Smooth muscle cell (in vitro differentiated cells): ENCODE results near the gene PGAP2. TPM values are rescaled to one million over a fixed set of nuclear protein-coding genes. Genes with fewer than 3 reads are reported as not detected.
"Not testable (repeated sequence)": the region's sequence is repeated elsewhere in the genome, so short reads cannot be mapped to it uniquely, and the experiment has no call there.

Experiments
- DNase-seq: peaks from one replicate; lab custom pipeline; 2025; ENCODE audit not compliant: unreplicated experiment; lab: John Stamatoyannopoulos, UW
- H2AFZ ChIP-seq: fragments of 200-600 bp; sonication (generic); 2 replicates; pipeline ENCODE4 v1.6.0; 2016; ENCODE audit warnings: antibody characterized with exemption, low read depth, mild to moderate bottlenecking
- H3F3A ChIP-seq: fragments of 200-600 bp; sonication (generic); 2 replicates; pipeline ENCODE4 v1.6.0; 2017; ENCODE audit warnings: antibody characterized with exemption, low read depth
- H3K27ac ChIP-seq: fragments of 200-600 bp; sonication (generic); 2 replicates; pipeline ENCODE4 v1.5.1; 2016; ENCODE audit warnings: low read depth, mild to moderate bottlenecking
- H3K27me3 ChIP-seq: fragments of 200-600 bp; sonication (generic); 2 replicates; pipeline ENCODE4 v1.6.1; 2016; ENCODE audit warnings: low read depth, mild to moderate bottlenecking
- H3K36me3 ChIP-seq: fragments of 200-600 bp; sonication (generic); 2 replicates; pipeline ENCODE4 v1.5.1; 2016; ENCODE audit warnings: low read depth
- H3K4me1 ChIP-seq: fragments of 200-600 bp; sonication (generic); 2 replicates; pipeline ENCODE4 v1.5.1; 2016; ENCODE audit warnings: low read depth
- H3K4me2 ChIP-seq: fragments of 200-600 bp; sonication (generic); 2 replicates; pipeline ENCODE4 v1.6.0; 2016; ENCODE audit warnings: mild to moderate bottlenecking
- H3K4me3 ChIP-seq: fragments of 200-600 bp; sonication (generic); 2 replicates; pipeline ENCODE4 v1.5.1; 2016; ENCODE audit warnings: mild to moderate bottlenecking
- H3K79me2 ChIP-seq: fragments of 200-600 bp; sonication (generic); 2 replicates; pipeline ENCODE4 v1.6.0; 2016; ENCODE audit warnings: low read depth, mild to moderate bottlenecking
- H3K9ac ChIP-seq: fragments of 200-600 bp; sonication (generic); 2 replicates; pipeline ENCODE4 v1.6.0; 2016; ENCODE audit warnings: low read depth
- H3K9me3 ChIP-seq: fragments of 200-600 bp; sonication (generic); replicated peaks from 2 replicates; pipeline ENCODE4 v1.5.1; 2016; ENCODE audit warnings: low read depth
- H4K20me1 ChIP-seq: fragments of 200-600 bp; sonication (generic); 2 replicates; pipeline ENCODE4 v1.6.0; 2016; ENCODE audit warnings: low read depth
- CTCF ChIP-seq: fragments of 200-600 bp; sonication (generic); IDR thresholded peaks from 2 replicates; pipeline ENCODE4 v1.5.1; 2017; ENCODE audit warnings: borderline replicate concordance, mild to moderate bottlenecking, antibody characterized with exemption; ENCODE audit not compliant: insufficient read depth, poor library complexity, severe bottlenecking
- WGBS: methylation state at CpG from one replicate; pipeline ENCODE4 v1.1.7; 2016; ENCODE audit warnings: low lambda C conversion rate; 5-methylcytosine and 5-hydroxymethylcytosine counted together
- polyA plus RNA-seq: library from polyadenylated mRNA; unstranded; fragments of >200 nt; fragmentation: Nextera tagmentation; extraction: Ambion mirVana; gene quantifications from 2 replicates; pipeline ENCODE4 v1.2.1, GENCODE V29; 2016
- total RNA-seq: library from RNA; depleted of rRNA; stranded (reverse); fragments of >200 nt; gene quantifications from 2 replicates; pipeline ENCODE4 v1.2.3, GENCODE V29; 2014

PGAP2 gene
- total and polyA plus RNA-seq, 2 experiments from 2014 or later, result 8.7 to 10.9 TPM

DNA sequence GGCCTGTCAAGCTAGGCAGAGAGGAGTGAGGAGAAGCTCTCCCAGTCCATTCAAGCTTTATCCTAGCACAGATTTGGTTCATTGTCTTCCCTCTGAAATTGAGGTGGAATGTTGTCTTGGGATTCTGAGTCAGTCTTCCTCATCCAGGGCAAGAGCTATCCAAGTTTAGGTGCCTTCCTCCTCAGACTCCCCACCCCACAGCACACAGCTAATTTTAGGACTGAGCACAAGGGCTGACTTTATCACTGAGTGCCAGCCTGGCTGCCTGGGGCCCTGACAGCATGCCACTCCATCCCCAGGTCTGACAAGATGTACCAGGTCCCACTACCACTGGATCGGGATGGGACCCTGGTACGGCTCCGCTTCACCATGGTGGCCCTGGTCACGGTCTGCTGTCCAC is 2.6 kb downstream of the PGAP2 start:
- H3K9me3 ChIP-seq, result no peaks in the 10 kb centered on the region
- H2AFZ ChIP-seq, result no peak overlapping the region
- H3K36me3 ChIP-seq, result no peaks in the 10 kb centered on the region
- no peak overlapping the region for H3K9ac ChIP-seq
- no peak overlapping the region for H3K27ac ChIP-seq
- WGBS, result 96% methylated on average over 4 of the region's 4 CpGs
- no peaks in the 10 kb centered on the region for H3K27me3 ChIP-seq
- H3F3A ChIP-seq, result no peaks in the 10 kb centered on the region
- H3K79me2 ChIP-seq, result no peaks in the 10 kb centered on the region
- no peak overlapping the region for H3K4me2 ChIP-seq
- DNase-seq, result no peak
- TF ChIP-seq CTCF, result no peak
- H4K20me1 ChIP-seq, result no peaks in the 10 kb centered on the region
- no peaks in the 10 kb centered on the region for H3K4me1 ChIP-seq
- H3K4me3 ChIP-seq, result no peak overlapping the region

DNA sequence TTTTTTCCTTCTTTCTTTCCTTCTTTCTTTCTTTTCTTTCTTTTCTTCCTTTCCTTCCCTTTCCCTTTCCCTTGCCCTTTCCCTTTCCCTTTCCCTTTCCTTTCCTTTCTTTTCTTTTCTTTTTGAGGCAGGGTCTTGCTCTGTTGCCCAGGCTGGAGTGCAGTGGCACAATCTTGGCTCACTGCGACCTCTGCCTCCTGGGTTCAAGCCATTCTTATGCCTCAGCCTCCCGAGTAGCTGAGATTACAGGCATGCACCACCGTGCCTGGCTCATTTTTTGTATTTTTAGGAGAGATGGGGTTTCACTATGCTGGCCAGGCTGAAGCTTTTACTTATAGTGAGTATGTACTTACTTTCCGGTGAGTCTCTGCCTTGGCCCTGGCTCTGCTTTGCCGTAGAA is 6.5 kb downstream of the PGAP2 start:
- 93% methylated on average over 5 of the region's 5 CpGs for WGBS

DNA sequence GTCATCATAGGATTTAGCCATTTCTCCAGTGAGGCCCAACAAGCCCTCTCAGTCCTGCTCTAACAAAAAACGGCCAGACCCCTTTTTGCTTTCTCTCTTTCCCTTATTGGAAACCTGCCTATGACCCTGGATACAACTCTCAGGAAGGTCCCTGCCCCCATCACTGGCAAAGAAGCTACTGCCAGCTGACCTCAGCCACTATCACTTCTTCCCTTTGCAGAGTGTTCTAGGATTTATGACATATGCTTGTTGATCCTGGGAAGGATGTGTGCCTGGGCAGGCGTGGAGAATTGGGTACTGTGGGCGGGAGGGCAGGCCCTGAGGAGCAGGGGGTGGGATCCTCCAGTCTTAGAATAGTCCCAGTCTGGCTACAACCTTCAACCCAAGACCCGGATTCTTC is 7.5 kb downstream of the PGAP2 start:
- no peaks in the 10 kb centered on the region for H3K27me3 ChIP-seq
- no peaks in the 10 kb centered on the region for H3F3A ChIP-seq
- H3K9me3 ChIP-seq, result no peaks in the 10 kb centered on the region
- H3K27ac ChIP-seq, result no peak overlapping the region
- no peaks in the 10 kb centered on the region for H3K4me1 ChIP-seq
- no peaks in the 10 kb centered on the region for H3K79me2 ChIP-seq
- no peak for TF ChIP-seq CTCF
- no peaks in the 10 kb centered on the region for H3K36me3 ChIP-seq
- H3K4me3 ChIP-seq, result no peak overlapping the region
- H3K4me2 ChIP-seq, result no peak overlapping the region
- no peaks in the 10 kb centered on the region for H4K20me1 ChIP-seq
- H2AFZ ChIP-seq, result no peak overlapping the region
- no peak overlapping the region for H3K9ac ChIP-seq
- 71% methylated on average over 4 of the region's 4 CpGs for WGBS
- DNase-seq, result no peak

More for the DNA sequence above, 6.5 kb downstream of the PGAP2 start:
- not testable (repeated sequence) for H3K9ac ChIP-seq, H3F3A ChIP-seq, H3K27ac ChIP-seq, H2AFZ ChIP-seq, H4K20me1 ChIP-seq, H3K4me2 ChIP-seq, DNase-seq, H3K36me3 ChIP-seq, H3K4me1 ChIP-seq, H3K4me3 ChIP-seq, H3K27me3 ChIP-seq, H3K9me3 ChIP-seq, H3K79me2 ChIP-seq

DNA sequence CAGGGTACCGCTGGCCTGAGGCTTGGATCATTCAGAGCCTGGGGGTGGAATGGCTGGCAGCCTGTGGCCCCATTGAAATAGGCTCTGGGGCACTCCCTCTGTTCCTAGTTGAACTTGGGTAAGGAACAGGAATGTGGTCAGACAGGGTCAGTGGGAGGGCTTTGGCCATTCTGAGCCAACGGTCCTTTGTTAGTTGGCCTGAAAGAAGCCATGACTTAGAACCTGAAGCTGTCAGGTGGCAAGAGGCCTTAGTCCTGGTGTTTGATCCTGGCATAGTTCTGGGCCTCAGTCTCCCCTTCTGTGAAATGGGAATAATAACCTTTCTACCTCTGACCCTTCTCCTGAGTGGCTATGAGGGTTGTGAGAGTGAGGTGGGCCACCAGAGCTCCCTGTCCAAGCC is 8.3 kb downstream of the PGAP2 start:
- Histone ChIP-seq H3F3A (no peaks in the 10 kb centered on the region), H3K36me3 (no peaks in the 10 kb centered on the region), H3K79me2 (no peaks in the 10 kb centered on the region), H3K4me2 (no peak overlapping the region), H3K9ac (no peak overlapping the region), H4K20me1 (no peaks in the 10 kb centered on the region), H2AFZ (no peak overlapping the region), H3K27me3 (no peaks in the 10 kb centered on the region), H3K27ac (no peak overlapping the region), H3K4me1 (no peaks in the 10 kb centered on the region), H3K4me3 (no peak overlapping the region), H3K9me3 (no peaks in the 10 kb centered on the region)
- no peak for DNase-seq
- WGBS, result 78% methylated on average over 2 of the region's 2 CpGs
- TF ChIP-seq CTCF, result no peak
